Bronchial smooth muscle cell (primary cell): Measurements from ENCODE around the gene KRT10. TPM values are rescaled to one million over a fixed set of nuclear protein-coding genes. Genes with fewer than 3 reads are reported as not detected.

Experiments
- total RNA-seq: library from RNA; depleted of rRNA; stranded (reverse); fragments of >200 nt; gene quantifications from 2 replicates; pipeline ENCODE4 v1.2.1, GENCODE V29; 2014

KRT10 gene
- 2.2 and 4.3 TPM in 2 replicates for total RNA-seq

DNA sequence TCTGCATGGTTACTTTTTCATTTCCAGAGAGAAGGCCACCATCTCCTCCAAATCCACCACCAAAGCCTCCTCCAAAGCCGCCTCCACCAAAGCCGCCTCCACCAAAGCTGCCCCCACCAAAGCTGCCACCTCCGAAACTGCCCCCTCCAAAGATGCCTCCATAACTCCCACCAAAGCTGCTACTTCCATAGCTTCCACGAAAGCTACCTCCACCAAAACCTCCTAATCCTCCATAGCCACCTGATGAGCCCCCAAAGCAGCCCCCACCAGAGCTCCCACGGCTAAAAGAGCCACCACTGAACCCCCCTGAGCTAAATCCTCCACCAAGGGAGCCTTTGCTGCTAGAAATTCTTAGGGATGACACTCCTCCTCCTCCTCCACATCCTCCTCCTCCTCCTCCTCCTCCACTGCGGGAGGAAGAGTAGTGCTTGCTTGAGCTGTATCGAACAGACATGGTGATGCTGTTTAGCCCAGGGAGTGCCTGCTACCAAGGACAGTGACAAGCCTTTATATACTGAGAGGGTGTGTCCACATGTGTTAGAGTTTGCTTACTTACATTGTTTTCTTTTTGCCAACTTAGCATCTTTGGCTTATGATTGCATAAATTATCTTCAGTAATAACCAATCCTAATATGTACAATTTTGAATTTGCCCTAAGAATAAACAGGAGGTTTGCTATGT, at the start of gene KRT10:
Gene KRT10 (minus strand): TSS at position 483 of the 681 bp plus-strand sequence. CDS start 29 bp downstream, at position 454.

DNA sequence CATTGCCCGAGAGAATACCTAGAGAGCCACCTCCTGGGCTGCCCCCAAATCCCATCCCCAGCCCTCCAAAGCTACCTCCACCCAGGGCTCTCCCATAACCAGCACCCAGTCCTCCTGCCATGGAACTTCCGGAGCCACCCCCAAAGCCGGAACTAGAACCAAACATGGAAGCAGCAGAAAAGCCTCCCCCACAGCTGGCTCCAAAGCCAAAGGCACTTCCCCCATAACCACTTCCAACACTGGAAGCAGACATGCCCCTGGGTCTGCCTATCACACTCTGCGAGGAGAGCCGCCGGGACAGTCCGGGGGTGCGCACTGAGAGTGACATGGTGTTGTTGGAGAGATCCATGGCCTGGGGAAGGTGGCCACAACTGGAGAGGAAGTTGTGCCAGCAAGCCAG, 44.4 kb upstream of the KRT10 start, which contains the start of gene KRT12:
Gene KRT12 (minus strand): TSS at position 386 of the 400 bp plus-strand sequence. CDS start 37 bp downstream, at position 349.

DNA sequence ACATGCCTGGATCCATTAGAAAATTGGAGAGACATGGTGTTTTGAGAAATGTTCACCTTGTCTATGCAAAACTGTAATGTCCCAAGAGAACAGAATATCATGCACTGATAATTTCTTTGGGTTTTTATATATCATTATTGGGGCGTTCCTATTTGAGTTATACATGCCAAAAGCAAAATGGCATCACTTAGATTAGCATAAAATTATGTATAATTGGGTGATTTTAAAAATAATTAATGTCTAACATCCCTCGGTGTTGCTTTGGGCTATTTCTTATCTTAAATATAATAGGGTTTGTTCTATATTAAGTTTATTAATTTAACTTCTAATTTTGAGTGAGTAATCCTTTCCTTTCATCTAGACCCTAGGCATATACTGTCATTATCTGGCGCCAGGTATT, 22.6 kb downstream of the KRT10 start, which contains the start of gene KRT28:
Gene KRT28 (minus strand): TSS at position 101 of the 400 bp plus-strand sequence. CDS start 66 bp downstream, at position 35.

DNA sequence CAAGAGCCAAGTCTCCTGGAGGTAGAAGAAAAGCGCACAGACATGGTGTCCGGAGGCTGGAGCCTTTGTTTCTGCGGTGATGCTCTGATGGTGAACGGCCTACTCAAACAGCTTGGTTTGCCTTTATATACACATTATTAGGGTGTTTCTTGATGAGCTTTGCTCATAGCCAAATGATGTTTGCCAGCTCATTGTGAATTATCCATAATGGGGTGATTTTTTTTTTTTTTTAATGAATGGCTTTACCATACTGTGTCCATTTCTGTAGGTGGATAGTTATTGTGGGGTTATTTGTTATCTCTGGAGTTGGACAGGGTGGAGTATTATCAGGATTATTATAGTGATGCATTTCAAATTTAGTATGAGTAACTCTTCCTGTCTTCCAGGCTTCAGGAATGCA, 40.0 kb downstream of the KRT10 start, which contains the start of gene KRT27:
Gene KRT27 (minus strand): TSS at position 101 of the 400 bp plus-strand sequence. CDS start 57 bp downstream, at position 44.

DNA sequence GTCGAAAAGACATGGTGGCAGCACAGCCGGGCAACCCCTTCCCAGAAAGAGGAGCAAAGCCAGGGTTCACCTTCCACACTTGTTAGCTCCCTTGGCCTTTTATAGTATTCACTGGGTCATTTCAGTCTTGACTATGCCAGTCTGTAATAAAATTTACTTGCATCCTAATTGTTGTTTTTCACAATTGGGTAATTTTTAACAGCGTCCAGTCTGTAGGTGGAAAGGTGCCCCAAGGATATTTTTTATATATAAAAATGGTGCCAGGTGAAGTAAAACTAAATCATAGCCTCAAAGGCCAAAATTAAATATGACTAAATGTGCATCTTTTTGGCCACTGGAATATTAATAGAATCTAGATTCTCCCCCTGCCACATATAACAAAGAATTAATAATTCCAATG, 50.3 kb downstream of the KRT10 start, which contains the start of gene KRT26:
Gene KRT26 (minus strand): TSS at position 101 of the 400 bp plus-strand sequence. CDS start 88 bp downstream, at position 13.

Other genes starting within 250 kb of the KRT10 start
- 89.4 and 93.0 TPM in 2 replicates for gene SMARCE1, start 174.8 kb downstream of the KRT10 start, total RNA-seq
- gene KRT222, start 157.4 kb downstream of the KRT10 start, total RNA-seq, result under 0.01 TPM in 1 of 2 replicates, not detected in the other
- not detected in 2 replicates for gene KRT24, start 118.9 kb downstream of the KRT10 start, total RNA-seq
- gene KRT25, start 67.3 kb downstream of the KRT10 start, total RNA-seq, result not detected in 2 replicates
- gene KRT26, start 50.4 kb downstream of the KRT10 start, total RNA-seq, result not detected in 2 replicates
- not detected in 2 replicates for gene KRT27, start 40.1 kb downstream of the KRT10 start, total RNA-seq
- gene KRT28, start 22.7 kb downstream of the KRT10 start, total RNA-seq, result not detected in 2 replicates
- gene KRT12, start 44.6 kb upstream of the KRT10 start, total RNA-seq, result not detected in 2 replicates
- gene KRT20, start 62.6 kb upstream of the KRT10 start, total RNA-seq, result not detected in 2 replicates
- gene KRT23, start 115.0 kb upstream of the KRT10 start, total RNA-seq, result 0.16 and 1.1 TPM in 2 replicates
- 0.16 and 0.17 TPM in 2 replicates for gene KRT39, start 144.3 kb upstream of the KRT10 start, total RNA-seq
- gene KRT40, start 161.7 kb upstream of the KRT10 start, total RNA-seq, result not detected in 2 replicates
- not detected in 2 replicates for gene KRTAP3-3, start 171.6 kb upstream of the KRT10 start, total RNA-seq
- gene KRTAP3-2, start 177.3 kb upstream of the KRT10 start, total RNA-seq, result not detected in 2 replicates
- gene KRTAP3-1, start 186.5 kb upstream of the KRT10 start, total RNA-seq, result not detected in 2 replicates
- not detected in 2 replicates for gene KRTAP1-5, start 204.6 kb upstream of the KRT10 start, total RNA-seq
- not detected in 2 replicates for gene KRTAP1-4, start 207.6 kb upstream of the KRT10 start, total RNA-seq
- gene KRTAP1-3, start 212.3 kb upstream of the KRT10 start, total RNA-seq, result not detected in 2 replicates
- gene KRTAP1-1, start 218.8 kb upstream of the KRT10 start, total RNA-seq, result not detected in 2 replicates
- not detected in 2 replicates for gene KRTAP2-1, start 224.7 kb upstream of the KRT10 start, total RNA-seq
- not detected in 2 replicates for gene KRTAP2-2, start 232.6 kb upstream of the KRT10 start, total RNA-seq
- not detected in 2 replicates for gene KRTAP2-3, start 237.5 kb upstream of the KRT10 start, total RNA-seq
- not detected in 2 replicates for gene KRTAP2-4, start 243.3 kb upstream of the KRT10 start, total RNA-seq